ENCODE measurements around the gene ATP1A4.

The ATP1A4 gene

GRCh38 chr1:160207771-160208556 is 56.6 kb downstream of the ATP1A4 start:
- DNase-seq: no peak

GRCh38 chr1:160208557-160209320 is 57.3 kb downstream of the ATP1A4 start:
- no peak for DNase-seq

- DNase-seq: no peak
These were observed 58.1 kb downstream of the ATP1A4 start for GRCh38 chr1:160209321-160210046.

- no peak for DNase-seq
These were observed 59.2 kb downstream of the ATP1A4 start for GRCh38 chr1:160210561-160210960.

- DNase-seq: no peak
These were observed 59.8 kb downstream of the ATP1A4 start for GRCh38 chr1:160211046-160211790.

- no peak for DNase-seq
These were observed 63.2 kb downstream of the ATP1A4 start for GRCh38 chr1:160214481-160215140.

- DNase-seq: no peak
These were observed 64.9 kb downstream of the ATP1A4 start for GRCh38 chr1:160216301-160216700.

- no peak for DNase-seq
These were observed 66.2 kb downstream of the ATP1A4 start for GRCh38 chr1:160217481-160218051.

- no peak for DNase-seq
These were observed 67.9 kb downstream of the ATP1A4 start for GRCh38 chr1:160219062-160219929.

GRCh38 chr1:160220301-160220700 is 68.9 kb downstream of the ATP1A4 start:
- DNase-seq: no peak

GRCh38 chr1:160221089-160221488 is 69.7 kb downstream of the ATP1A4 start:
- DNase-seq: no peak

- DNase-seq: no peak
These were observed 71.1 kb downstream of the ATP1A4 start for GRCh38 chr1:160222546-160222945.

GRCh38 chr1:160224606-160225005 is 73.2 kb downstream of the ATP1A4 start:
- DNase-seq: no peak

GRCh38 chr1:160225345-160225744 is 73.9 kb downstream of the ATP1A4 start:
- DNase-seq: no peak

GRCh38 chr1:160226623-160227022 is 75.2 kb downstream of the ATP1A4 start:
- no peak for DNase-seq

GRCh38 chr1:160227034-160227433 is 75.6 kb downstream of the ATP1A4 start:
- DNase-seq: no peak

- DNase-seq: no peak
These were observed 76.2 kb downstream of the ATP1A4 start for GRCh38 chr1:160227561-160227960.

- no peak for DNase-seq
These were observed 77.0 kb downstream of the ATP1A4 start for GRCh38 chr1:160228431-160228830.

- no peak for DNase-seq
These were observed 81.5 kb downstream of the ATP1A4 start for GRCh38 chr1:160232911-160233310.

Measured in effector CD8-positive, alpha-beta T cell (primary cell).